Measurements from ENCODE around the gene NARS2.

The NARS2 gene

DNA sequence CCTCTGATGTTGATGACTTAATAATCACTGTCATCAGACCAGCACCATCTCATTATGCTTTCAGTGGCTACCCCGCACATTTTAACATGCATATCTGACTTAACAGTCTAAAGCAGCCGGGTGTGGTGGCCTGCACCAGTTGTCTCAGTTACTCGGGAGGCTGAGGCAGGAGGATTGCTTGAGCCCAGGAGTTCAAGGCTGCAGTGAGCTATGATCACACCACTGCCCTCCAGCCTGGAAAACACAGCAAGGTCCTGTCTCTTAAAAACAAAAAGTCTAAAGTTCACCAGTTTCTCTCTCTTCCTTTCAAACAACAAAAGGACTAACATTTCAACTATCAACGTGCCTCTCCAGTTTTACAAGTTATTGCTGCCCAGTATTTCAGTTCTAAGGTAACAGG, 101.8 kb downstream of the NARS2 start:
- Histone ChIP-seq H3K27ac (ENCODE audit: low read depth, low read length, poor library complexity, severe bottlenecking) (no peak overlapping the region), H3K4me3 (ENCODE audit: low read depth, low read length, poor library complexity, severe bottlenecking) (no peak overlapping the region), H3K9ac (ENCODE audit: low read length) (no peak overlapping the region), H3K4me1 (ENCODE audit: insufficient read depth, low read length, severe bottlenecking) (peaks cover 4% of the 10 kb centered on the region), H3K9me3 (ENCODE audit: low read length) (no peaks in the 10 kb centered on the region), H2AFZ (ENCODE audit: low read length) (no peak overlapping the region), H3K27me3 (ENCODE audit: insufficient read depth, low read length) (no peaks in the 10 kb centered on the region), H4K20me1 (ENCODE audit: insufficient read depth, low read length) (no peaks in the 10 kb centered on the region), H3F3A (ENCODE audit: insufficient read depth, low read length) (no peaks in the 10 kb centered on the region), H3K4me2 (ENCODE audit: low read length) (no peak overlapping the region), H3K79me2 (ENCODE audit: insufficient read depth, low read length) (no peaks in the 10 kb centered on the region), H3K9me2 (ENCODE audit: low read depth, low read length) (no peaks in the 10 kb centered on the region), H3K36me3 (ENCODE audit: insufficient read depth, low read length) (peaks cover 11% of the 10 kb centered on the region)
- TF ChIP-seq, protein P1, sequence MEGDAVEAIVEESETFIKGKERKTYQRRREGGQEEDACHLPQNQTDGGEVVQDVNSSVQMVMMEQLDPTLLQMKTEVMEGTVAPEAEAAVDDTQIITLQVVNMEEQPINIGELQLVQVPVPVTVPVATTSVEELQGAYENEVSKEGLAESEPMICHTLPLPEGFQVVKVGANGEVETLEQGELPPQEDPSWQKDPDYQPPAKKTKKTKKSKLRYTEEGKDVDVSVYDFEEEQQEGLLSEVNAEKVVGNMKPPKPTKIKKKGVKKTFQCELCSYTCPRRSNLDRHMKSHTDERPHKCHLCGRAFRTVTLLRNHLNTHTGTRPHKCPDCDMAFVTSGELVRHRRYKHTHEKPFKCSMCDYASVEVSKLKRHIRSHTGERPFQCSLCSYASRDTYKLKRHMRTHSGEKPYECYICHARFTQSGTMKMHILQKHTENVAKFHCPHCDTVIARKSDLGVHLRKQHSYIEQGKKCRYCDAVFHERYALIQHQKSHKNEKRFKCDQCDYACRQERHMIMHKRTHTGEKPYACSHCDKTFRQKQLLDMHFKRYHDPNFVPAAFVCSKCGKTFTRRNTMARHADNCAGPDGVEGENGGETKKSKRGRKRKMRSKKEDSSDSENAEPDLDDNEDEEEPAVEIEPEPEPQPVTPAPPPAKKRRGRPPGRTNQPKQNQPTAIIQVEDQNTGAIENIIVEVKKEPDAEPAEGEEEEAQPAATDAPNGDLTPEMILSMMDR (IDR thresholded peaks at IDR 0.05; ENCODE audit: low read length) = no peak
- no peak for TF ChIP-seq EZH2 (IDR thresholded peaks at IDR 0.05; ENCODE audit: borderline replicate concordance, low read length)

DNA sequence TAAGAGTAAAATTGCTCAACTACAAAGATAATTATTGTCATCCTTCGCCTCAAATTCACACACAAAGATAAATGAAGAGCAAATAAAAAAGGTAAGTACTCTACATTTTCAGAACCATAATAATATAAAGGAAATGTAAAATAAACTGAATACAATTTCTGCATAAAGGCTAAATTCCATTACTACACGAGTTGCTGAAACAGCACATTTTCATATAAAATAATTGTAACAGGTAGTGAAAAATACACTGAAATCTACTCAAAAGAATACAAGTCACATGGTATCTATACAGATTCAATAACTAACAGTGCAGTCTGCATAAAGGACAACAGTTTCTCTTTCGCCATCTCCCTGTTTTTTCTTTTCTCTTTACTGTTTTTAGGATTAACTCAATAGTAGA, 102.3 kb downstream of the NARS2 start:
- H3K4me3 ChIP-seq (ENCODE audit: low read depth, low read length, poor library complexity, severe bottlenecking) = no peak overlapping the region
- TF ChIP-seq EZH2 (IDR thresholded peaks at IDR 0.05; ENCODE audit: borderline replicate concordance, low read length) = no peak
- TF ChIP-seq, protein P1 (IDR thresholded peaks at IDR 0.05; ENCODE audit: low read length) = no peak
- H3K9ac ChIP-seq (ENCODE audit: low read length) = no peak overlapping the region
- H2AFZ ChIP-seq (ENCODE audit: low read length) = no peak overlapping the region
- H3K9me2 ChIP-seq (ENCODE audit: low read depth, low read length) = no peaks in the 10 kb centered on the region
- no peaks in the 10 kb centered on the region for H3K27me3 ChIP-seq (ENCODE audit: insufficient read depth, low read length)
- peaks cover 6% of the 10 kb centered on the region for H3K36me3 ChIP-seq (ENCODE audit: insufficient read depth, low read length)
- no peaks in the 10 kb centered on the region for H3K79me2 ChIP-seq (ENCODE audit: insufficient read depth, low read length)
- no peak overlapping the region for H3K27ac ChIP-seq (ENCODE audit: low read depth, low read length, poor library complexity, severe bottlenecking)
- H3K4me2 ChIP-seq (ENCODE audit: low read length) = no peak overlapping the region
- no peaks in the 10 kb centered on the region for H4K20me1 ChIP-seq (ENCODE audit: insufficient read depth, low read length)
- H3K4me1 ChIP-seq (ENCODE audit: insufficient read depth, low read length, severe bottlenecking) = peaks cover 4% of the 10 kb centered on the region
- no peaks in the 10 kb centered on the region for H3K9me3 ChIP-seq (ENCODE audit: low read length)
- no peaks in the 10 kb centered on the region for H3F3A ChIP-seq (ENCODE audit: insufficient read depth, low read length)

DNA sequence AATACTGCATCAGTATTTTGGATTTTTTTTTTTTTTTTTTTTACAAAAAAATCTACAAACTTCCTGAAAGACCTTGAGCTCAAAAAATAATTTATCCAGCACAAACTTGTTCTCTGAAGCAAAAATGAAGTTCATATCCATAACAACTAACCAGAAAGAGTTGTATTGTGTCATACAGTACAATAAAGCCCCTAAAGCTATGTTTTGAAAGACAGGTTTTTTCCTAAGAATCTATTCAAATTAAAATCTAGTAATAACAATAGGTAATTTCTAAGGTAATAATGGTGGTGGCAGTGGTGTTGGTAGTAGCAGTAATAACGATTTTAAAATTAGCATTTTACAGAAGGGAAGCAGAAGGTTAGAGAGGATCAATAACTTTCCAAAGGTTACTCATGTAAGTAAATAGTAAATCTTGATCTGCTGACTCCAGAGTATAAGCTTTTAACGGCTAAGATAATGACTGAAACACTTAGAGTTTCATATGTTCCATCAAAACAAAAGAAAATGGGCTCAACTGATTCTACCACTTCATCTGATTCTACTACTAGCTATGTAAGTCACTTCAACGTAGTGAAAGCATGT, 103.7 kb downstream of the NARS2 start:
- no peak for TF ChIP-seq EZH2 (IDR thresholded peaks at IDR 0.05; ENCODE audit: borderline replicate concordance, low read length)
- TF ChIP-seq, protein P1 (IDR thresholded peaks at IDR 0.05; ENCODE audit: low read length) = no peak

More for the DNA sequence above, 103.7 kb downstream of the NARS2 start:
- H3F3A ChIP-seq (ENCODE audit: insufficient read depth, low read length) = no peaks in the 10 kb centered on the region
- no peak overlapping the region for H3K27ac ChIP-seq (ENCODE audit: low read depth, low read length, poor library complexity, severe bottlenecking)
- H2AFZ ChIP-seq (ENCODE audit: low read length) = no peak overlapping the region
- H3K4me2 ChIP-seq (ENCODE audit: low read length) = no peak overlapping the region
- H4K20me1 ChIP-seq (ENCODE audit: insufficient read depth, low read length) = no peaks in the 10 kb centered on the region
- H3K79me2 ChIP-seq (ENCODE audit: insufficient read depth, low read length) = no peaks in the 10 kb centered on the region
- H3K4me1 ChIP-seq (ENCODE audit: insufficient read depth, low read length, severe bottlenecking) = peaks cover 9% of the 10 kb centered on the region
- H3K9me3 ChIP-seq (ENCODE audit: low read length) = no peaks in the 10 kb centered on the region
- no peak overlapping the region for H3K4me3 ChIP-seq (ENCODE audit: low read depth, low read length, poor library complexity, severe bottlenecking)
- H3K9me2 ChIP-seq (ENCODE audit: low read depth, low read length) = no peaks in the 10 kb centered on the region
- no peaks in the 10 kb centered on the region for H3K27me3 ChIP-seq (ENCODE audit: insufficient read depth, low read length)
- H3K9ac ChIP-seq (ENCODE audit: low read length) = no peak overlapping the region
- H3K36me3 ChIP-seq (ENCODE audit: insufficient read depth, low read length) = 0 out of 2 replicates have a peak, but pooled peaks cover 4% of the 10 kb centered on the region
